Measurements from ENCODE around the gene OR2M2. TPM values are rescaled to one million over a fixed set of nuclear protein-coding genes. Genes with fewer than 3 reads are reported as not detected.

OR2M2 gene
- total and polyA plus RNA-seq, 2 of the 4 experiments (the other 2 are of a cell fraction): not detected

DNA sequence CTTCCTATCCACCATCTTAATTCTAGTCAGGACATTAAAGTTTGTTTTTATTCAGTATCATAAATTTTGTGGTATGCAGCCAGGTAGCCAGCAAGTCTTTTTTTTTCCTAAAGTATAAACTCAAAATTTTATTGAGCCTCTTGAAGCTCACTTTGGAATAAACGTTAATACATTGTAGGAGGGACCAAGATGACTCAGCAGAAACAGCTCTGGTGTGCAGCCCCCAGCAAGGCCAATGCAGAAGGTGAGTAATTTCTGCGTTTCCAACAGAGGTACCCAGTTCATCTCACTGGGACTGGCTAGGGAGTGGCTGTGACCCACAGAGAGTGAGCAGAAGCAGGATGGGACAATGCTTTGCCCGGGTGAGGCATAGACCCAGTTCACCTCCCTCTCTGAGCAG, 12.7 kb downstream of the OR2M2 start:
- Histone ChIP-seq H3K79me1 (ENCODE audit: low read depth in 1 of 2, low read length in 2 of 2) (no peaks in the 10 kb centered on the region), H4K91ac (ENCODE audit: insufficient read depth, low read depth, low read length) (no peak overlapping the region), H3K9me1 (ENCODE audit: insufficient read depth, low read length) (no peaks in the 10 kb centered on the region), H2BK120ac (ENCODE audit: low read depth, low read length) (no peak overlapping the region), H3K27me3 (ENCODE audit: control insufficient read depth, insufficient read depth, low read length) (no peaks in the 10 kb centered on the region), H3K9ac (ENCODE audit: low read depth, low read length) (no peak overlapping the region), H3K4me3 (ENCODE audit: insufficient read depth, low read depth, low read length) (no peak overlapping the region), H3K4me2 (ENCODE audit: low read depth, low read length) (no peak overlapping the region), H3K14ac (replicated peaks; ENCODE audit: low read depth, low read length) (no peak overlapping the region), H3K56ac (ENCODE audit: extremely low read depth, insufficient read depth, low read length) (no peak overlapping the region), H2AK9ac (replicated peaks; ENCODE audit: low read depth, low read length, poor library complexity) (no peak overlapping the region), H3K9me3 (ENCODE audit: control insufficient read depth, insufficient read depth, low read length) (peaks cover 16% of the 10 kb centered on the region), H2AK5ac (ENCODE audit: low read depth, low read length) (no peak overlapping the region), H2BK5ac (ENCODE audit: low read depth, low read length, poor library complexity, severe bottlenecking) (no peak overlapping the region), H2AFZ (replicated peaks; ENCODE audit: low read length, poor library complexity) (no peak overlapping the region), H3K36me3 (ENCODE audit: control insufficient read depth, insufficient read depth, low read length) (no peaks in the 10 kb centered on the region), H3K23ac (ENCODE audit: low read depth, low read length) (no peak overlapping the region), H4K8ac (ENCODE audit: low read depth in 2 of 2, low read length in 2 of 2) (no peak overlapping the region), H4K20me1 (ENCODE audit: insufficient read depth, low read length) (no peaks in the 10 kb centered on the region), H3K27ac (ENCODE audit: insufficient read depth, low read length) (no peak overlapping the region), H3K4ac (ENCODE audit: low read depth, low read length) (no peak overlapping the region), H3K4me1 (ENCODE audit: control insufficient read depth, insufficient read depth, low read length) (no peaks in the 10 kb centered on the region), H3K18ac (ENCODE audit: low read depth, low read length) (no peak overlapping the region), H2BK15ac (ENCODE audit: low read depth, low read length) (no peak overlapping the region), H4K5ac (ENCODE audit: low read depth, low read length) (no peak overlapping the region), H2BK20ac (ENCODE audit: low read depth, low read length) (no peak overlapping the region)
- in situ Hi-C loops (cut with MboI; ENCODE audit: low sequenced_read_pairs) (no loop called here), intact Hi-C loops (cut with micrococcal nuclease) (no loop called here), dilution Hi-C loops (cut with HindIII; ENCODE audit: low sequenced_read_pairs, unreplicated experiment) (no loop called here)
- BruUV-seq (replicated peaks): no TSS peak
- DNase-seq: no peak
- CTCF ChIA-PET: no interaction called here
- WGBS, 2 experiments (ENCODE audit: extremely low coverage in 2 of 2, insufficient read length in 1 of 2): no CpG with 5 or more reads among the region's 3 CpGs
- POLR2A ChIA-PET (ENCODE audit: unreplicated experiment): no interaction called here
- ATAC-seq (ENCODE audit: low read depth): no peak
- TF ChIP-seq RAD21 (IDR thresholded peaks at IDR 0.05; ENCODE audit: low read length): no peak
- no peak for TF ChIP-seq POLR2A (IDR thresholded peaks at IDR 0.05; ENCODE audit: low read depth, low read length)
- no peak for TF ChIP-seq RFX5 (IDR thresholded peaks at IDR 0.05; ENCODE audit: low read depth, low read length)
- TF ChIP-seq CEBPB (IDR thresholded peaks at IDR 0.05; ENCODE audit: low read depth, low read length): no peak
- no peak for TF ChIP-seq SMC3 (IDR thresholded peaks at IDR 0.05; ENCODE audit: low read depth, low read length)
- TF ChIP-seq, protein P1, sequence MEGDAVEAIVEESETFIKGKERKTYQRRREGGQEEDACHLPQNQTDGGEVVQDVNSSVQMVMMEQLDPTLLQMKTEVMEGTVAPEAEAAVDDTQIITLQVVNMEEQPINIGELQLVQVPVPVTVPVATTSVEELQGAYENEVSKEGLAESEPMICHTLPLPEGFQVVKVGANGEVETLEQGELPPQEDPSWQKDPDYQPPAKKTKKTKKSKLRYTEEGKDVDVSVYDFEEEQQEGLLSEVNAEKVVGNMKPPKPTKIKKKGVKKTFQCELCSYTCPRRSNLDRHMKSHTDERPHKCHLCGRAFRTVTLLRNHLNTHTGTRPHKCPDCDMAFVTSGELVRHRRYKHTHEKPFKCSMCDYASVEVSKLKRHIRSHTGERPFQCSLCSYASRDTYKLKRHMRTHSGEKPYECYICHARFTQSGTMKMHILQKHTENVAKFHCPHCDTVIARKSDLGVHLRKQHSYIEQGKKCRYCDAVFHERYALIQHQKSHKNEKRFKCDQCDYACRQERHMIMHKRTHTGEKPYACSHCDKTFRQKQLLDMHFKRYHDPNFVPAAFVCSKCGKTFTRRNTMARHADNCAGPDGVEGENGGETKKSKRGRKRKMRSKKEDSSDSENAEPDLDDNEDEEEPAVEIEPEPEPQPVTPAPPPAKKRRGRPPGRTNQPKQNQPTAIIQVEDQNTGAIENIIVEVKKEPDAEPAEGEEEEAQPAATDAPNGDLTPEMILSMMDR (conservative IDR thresholded peaks at IDR 0.05; ENCODE audit: low read depth, low read length): no peak
- TF ChIP-seq RCOR1 (IDR thresholded peaks at IDR 0.05; ENCODE audit: insufficient replicate concordance, low read length): no peak
- no peak for TF ChIP-seq MXI1 (IDR thresholded peaks at IDR 0.05; ENCODE audit: borderline replicate concordance, low read depth, low read length)
- peak; percentile 72 for TF ChIP-seq NFE2L2 (IDR thresholded peaks at IDR 0.05; ENCODE audit: low read depth, low read length)
- TF ChIP-seq FOS (IDR thresholded peaks at IDR 0.05; ENCODE audit: low read depth, low read length): no peak
- TF ChIP-seq MAZ (IDR thresholded peaks at IDR 0.05; ENCODE audit: borderline replicate concordance, low read depth, low read length): no peak
- no peak for TF ChIP-seq CHD1 (IDR thresholded peaks at IDR 0.05; ENCODE audit: low read depth, low read length)
- TF ChIP-seq USF2 (IDR thresholded peaks at IDR 0.05; ENCODE audit: low read depth, low read length): no peak
- TF ChIP-seq MAFK (IDR thresholded peaks at IDR 0.05; ENCODE audit: low read depth, low read length): 0 out of 2 replicates have a peak, but pooled peaks have one; percentile 9
- TF ChIP-seq, protein P2, sequence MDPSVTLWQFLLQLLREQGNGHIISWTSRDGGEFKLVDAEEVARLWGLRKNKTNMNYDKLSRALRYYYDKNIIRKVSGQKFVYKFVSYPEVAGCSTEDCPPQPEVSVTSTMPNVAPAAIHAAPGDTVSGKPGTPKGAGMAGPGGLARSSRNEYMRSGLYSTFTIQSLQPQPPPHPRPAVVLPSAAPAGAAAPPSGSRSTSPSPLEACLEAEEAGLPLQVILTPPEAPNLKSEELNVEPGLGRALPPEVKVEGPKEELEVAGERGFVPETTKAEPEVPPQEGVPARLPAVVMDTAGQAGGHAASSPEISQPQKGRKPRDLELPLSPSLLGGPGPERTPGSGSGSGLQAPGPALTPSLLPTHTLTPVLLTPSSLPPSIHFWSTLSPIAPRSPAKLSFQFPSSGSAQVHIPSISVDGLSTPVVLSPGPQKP (IDR thresholded peaks at IDR 0.05; ENCODE audit: borderline replicate concordance, low read depth, low read length): no peak
- no peak for TF ChIP-seq BHLHE40 (IDR thresholded peaks at IDR 0.05; ENCODE audit: low read depth, low read length)
